NOMO-1 (cell line): ENCODE data around the gene FANCM.
"Not testable (repeated sequence)": the region's sequence is repeated elsewhere in the genome, so short reads cannot be mapped to it uniquely, and the experiment has no call there.

Source experiments
- DNase-seq, 2 experiments: peaks; one replicate each; lab custom pipeline; 2025; ENCODE audit not compliant: unreplicated experiment in 2 of 2; lab: John Stamatoyannopoulos, UW

FANCM gene

GRCh38 chr14:45142083-45142482 is 6.4 kb downstream of the FANCM start:
- not testable (repeated sequence) for DNase-seq

GRCh38 chr14:45144658-45145057 is 8.9 kb downstream of the FANCM start:
- no peak for DNase-seq

GRCh38 chr14:45145214-45145613 is 9.5 kb downstream of the FANCM start:
- no peak for DNase-seq

GRCh38 chr14:45149602-45150001 is 13.9 kb downstream of the FANCM start:
- DNase-seq = no peak

- DNase-seq = no peak
These were observed 14.7 kb downstream of the FANCM start for GRCh38 chr14:45150386-45150890.

GRCh38 chr14:45156067-45156466 is 20.3 kb downstream of the FANCM start:
- DNase-seq = no peak

- no peak for DNase-seq
These were observed 34.2 kb downstream of the FANCM start for GRCh38 chr14:45169906-45170305.

GRCh38 chr14:45177076-45177475 is 41.3 kb downstream of the FANCM start:
- DNase-seq = peak; percentile 80 to 96

GRCh38 chr14:45181329-45181728 is 45.6 kb downstream of the FANCM start:
- no peak for DNase-seq

GRCh38 chr14:45181806-45182205 is 46.1 kb downstream of the FANCM start:
- no peak for DNase-seq

- no peak for DNase-seq
These were observed 49.5 kb downstream of the FANCM start for GRCh38 chr14:45185100-45185814.

- no peak for DNase-seq
These were observed 59.2 kb downstream of the FANCM start for GRCh38 chr14:45194964-45195363.

GRCh38 chr14:45198551-45198950 is 62.8 kb downstream of the FANCM start:
- no peak for DNase-seq

- no peak for DNase-seq
These were observed 63.5 kb downstream of the FANCM start for GRCh38 chr14:45199230-45199629.

- no peak for DNase-seq
These were observed 66.2 kb downstream of the FANCM start for GRCh38 chr14:45201905-45202304.

- DNase-seq = no peak
These were observed 68.5 kb downstream of the FANCM start for GRCh38 chr14:45204241-45204640.

GRCh38 chr14:45210159-45210558 is 74.4 kb downstream of the FANCM start:
- no peak for DNase-seq

- DNase-seq = no peak
These were observed 75.6 kb downstream of the FANCM start for GRCh38 chr14:45211295-45211694.

- no peak for DNase-seq
These were observed 76.5 kb downstream of the FANCM start for GRCh38 chr14:45212231-45212630.

GRCh38 chr14:45213716-45214115 is 78.0 kb downstream of the FANCM start:
- not testable (repeated sequence) for DNase-seq

GRCh38 chr14:45214341-45214740 is 78.6 kb downstream of the FANCM start:
- DNase-seq = not testable (repeated sequence)

GRCh38 chr14:45222485-45223262 is 86.9 kb downstream of the FANCM start:
- DNase-seq = no peak
